ENCODE results near the gene UCHL3. TPM values are rescaled to one million over a fixed set of nuclear protein-coding genes. Genes with fewer than 3 reads are reported as not detected.

The UCHL3 gene
- total RNA-seq, 3 donors from 2014 or later = 29.2 to 33.2 (median 29.6) TPM

GRCh38 chr13:75647126-75647784, 97.7 kb downstream of the UCHL3 start:
- intact Hi-C loops (cut with DNase I; ENCODE audit: low total_unique reads) = no loop called here
- Histone ChIP-seq H3K4me1 (no peaks in the 10 kb centered on the region), H3K27ac (no peak overlapping the region), H3K27me3 (no peaks in the 10 kb centered on the region), H3K36me3 (no peaks in the 10 kb centered on the region), H3K4me3 (no peak overlapping the region), H3K9me3 (no peaks in the 10 kb centered on the region)
- TF ChIP-seq, protein P1, sequence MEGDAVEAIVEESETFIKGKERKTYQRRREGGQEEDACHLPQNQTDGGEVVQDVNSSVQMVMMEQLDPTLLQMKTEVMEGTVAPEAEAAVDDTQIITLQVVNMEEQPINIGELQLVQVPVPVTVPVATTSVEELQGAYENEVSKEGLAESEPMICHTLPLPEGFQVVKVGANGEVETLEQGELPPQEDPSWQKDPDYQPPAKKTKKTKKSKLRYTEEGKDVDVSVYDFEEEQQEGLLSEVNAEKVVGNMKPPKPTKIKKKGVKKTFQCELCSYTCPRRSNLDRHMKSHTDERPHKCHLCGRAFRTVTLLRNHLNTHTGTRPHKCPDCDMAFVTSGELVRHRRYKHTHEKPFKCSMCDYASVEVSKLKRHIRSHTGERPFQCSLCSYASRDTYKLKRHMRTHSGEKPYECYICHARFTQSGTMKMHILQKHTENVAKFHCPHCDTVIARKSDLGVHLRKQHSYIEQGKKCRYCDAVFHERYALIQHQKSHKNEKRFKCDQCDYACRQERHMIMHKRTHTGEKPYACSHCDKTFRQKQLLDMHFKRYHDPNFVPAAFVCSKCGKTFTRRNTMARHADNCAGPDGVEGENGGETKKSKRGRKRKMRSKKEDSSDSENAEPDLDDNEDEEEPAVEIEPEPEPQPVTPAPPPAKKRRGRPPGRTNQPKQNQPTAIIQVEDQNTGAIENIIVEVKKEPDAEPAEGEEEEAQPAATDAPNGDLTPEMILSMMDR (IDR thresholded peaks at IDR 0.05) = no peak
- TF ChIP-seq POLR2AphosphoS5 (IDR thresholded peaks at IDR 0.05) (no peak), POLR2A (IDR thresholded peaks at IDR 0.05) (no peak)
- DNase-seq (ENCODE audit: low spot score in 2 of 2) = no peak

GRCh38 chr13:75648446-75648845, 98.9 kb downstream of the UCHL3 start:
- Histone ChIP-seq H3K27me3 (no peaks in the 10 kb centered on the region), H3K36me3 (no peaks in the 10 kb centered on the region), H3K9me3 (no peaks in the 10 kb centered on the region), H3K4me3 (no peak overlapping the region), H3K27ac (no peak overlapping the region), H3K4me1 (no peaks in the 10 kb centered on the region)
- intact Hi-C loops (cut with DNase I; ENCODE audit: low total_unique reads) = no loop called here
- no peak for TF ChIP-seq POLR2AphosphoS5 (IDR thresholded peaks at IDR 0.05)
- TF ChIP-seq, protein P1 (IDR thresholded peaks at IDR 0.05) = no peak
- DNase-seq (ENCODE audit: low spot score in 2 of 2) = no peak

DNA sequence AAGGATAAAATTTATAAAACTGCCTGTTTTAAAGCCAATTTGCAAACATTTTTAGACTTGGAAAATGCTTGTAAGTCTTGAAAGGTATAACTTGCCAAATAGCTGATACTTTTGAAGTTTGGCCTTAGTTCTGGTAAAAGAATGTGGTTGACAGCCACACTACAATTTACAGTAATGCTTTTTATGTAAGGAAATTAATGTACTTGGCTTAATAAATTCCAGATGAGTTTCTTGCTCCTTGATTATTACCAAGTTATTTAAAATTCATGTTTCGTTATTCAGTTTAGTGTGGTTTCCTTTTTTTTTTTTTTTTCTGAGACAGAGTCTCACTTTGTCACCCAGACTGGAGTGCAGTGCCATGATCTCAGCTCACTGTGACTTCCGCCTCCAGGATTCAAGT, 101.4 kb downstream of the UCHL3 start:
- Histone ChIP-seq H3K27ac (no peak overlapping the region), H3K4me1 (no peaks in the 10 kb centered on the region), H3K4me3 (no peak overlapping the region), H3K27me3 (no peaks in the 10 kb centered on the region), H3K36me3 (no peaks in the 10 kb centered on the region), H3K9me3 (no peaks in the 10 kb centered on the region)
- intact Hi-C loops (cut with DNase I; ENCODE audit: low total_unique reads) = no loop called here
- TF ChIP-seq POLR2A (IDR thresholded peaks at IDR 0.05) = no peak
- TF ChIP-seq, protein P1 (IDR thresholded peaks at IDR 0.05) = no peak
- no peak for TF ChIP-seq POLR2AphosphoS5 (IDR thresholded peaks at IDR 0.05)
- no peak for DNase-seq (ENCODE audit: low spot score in 2 of 2)

GRCh38 chr13:75652726-75653125, 103.1 kb downstream of the UCHL3 start:
- no peaks in the 10 kb centered on the region for H3K4me1 ChIP-seq
- H3K27me3 ChIP-seq = no peaks in the 10 kb centered on the region
- H3K4me3 ChIP-seq = no peak overlapping the region
- no peak for DNase-seq (ENCODE audit: low spot score in 2 of 2)
- TF ChIP-seq POLR2A (IDR thresholded peaks at IDR 0.05) = no peak
- TF ChIP-seq POLR2AphosphoS5 (IDR thresholded peaks at IDR 0.05) = no peak
- no peak overlapping the region for H3K27ac ChIP-seq
- intact Hi-C loops (cut with DNase I; ENCODE audit: low total_unique reads) = no loop called here
- H3K36me3 ChIP-seq = no peaks in the 10 kb centered on the region
- no peaks in the 10 kb centered on the region for H3K9me3 ChIP-seq

Other genes with a start within 250 kb of the UCHL3 start
- 10 to 100 TPM; 33.3 to 52.8 (median 40.6) TPM for gene TBC1D4, start 67.6 kb upstream of the UCHL3 start, total RNA-seq
- 10 to 100 TPM; 43.6 to 93.2 (median 47.7) TPM for gene COMMD6, start 11.9 kb upstream of the UCHL3 start, total RNA-seq
- 10 to 100 TPM; 11.0 to 71.3 (median 32.8) TPM for gene LMO7, start 86.5 kb downstream of the UCHL3 start, total RNA-seq